ENCODE results near the gene RHEBL1.

The RHEBL1 gene

DNA sequence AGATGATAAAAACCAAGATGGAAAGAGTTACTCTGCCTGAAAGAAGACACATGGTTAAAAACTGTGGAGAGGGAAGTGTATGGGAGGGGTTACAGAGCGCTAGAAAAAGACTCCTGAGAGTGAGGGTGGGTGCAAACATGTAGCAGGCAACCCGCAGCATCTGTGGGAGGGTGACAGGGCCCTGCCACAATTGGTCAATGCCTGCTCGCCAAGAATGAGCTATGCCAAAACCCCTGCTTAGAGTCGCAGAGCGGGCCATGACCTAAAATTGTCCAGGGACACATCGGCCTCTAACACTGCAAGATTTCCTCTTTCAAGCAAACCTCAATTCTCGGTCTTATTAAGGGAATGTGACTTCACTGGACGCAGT lies 51.9 kb downstream of the RHEBL1 start:
- TF ChIP-seq, protein P1, sequence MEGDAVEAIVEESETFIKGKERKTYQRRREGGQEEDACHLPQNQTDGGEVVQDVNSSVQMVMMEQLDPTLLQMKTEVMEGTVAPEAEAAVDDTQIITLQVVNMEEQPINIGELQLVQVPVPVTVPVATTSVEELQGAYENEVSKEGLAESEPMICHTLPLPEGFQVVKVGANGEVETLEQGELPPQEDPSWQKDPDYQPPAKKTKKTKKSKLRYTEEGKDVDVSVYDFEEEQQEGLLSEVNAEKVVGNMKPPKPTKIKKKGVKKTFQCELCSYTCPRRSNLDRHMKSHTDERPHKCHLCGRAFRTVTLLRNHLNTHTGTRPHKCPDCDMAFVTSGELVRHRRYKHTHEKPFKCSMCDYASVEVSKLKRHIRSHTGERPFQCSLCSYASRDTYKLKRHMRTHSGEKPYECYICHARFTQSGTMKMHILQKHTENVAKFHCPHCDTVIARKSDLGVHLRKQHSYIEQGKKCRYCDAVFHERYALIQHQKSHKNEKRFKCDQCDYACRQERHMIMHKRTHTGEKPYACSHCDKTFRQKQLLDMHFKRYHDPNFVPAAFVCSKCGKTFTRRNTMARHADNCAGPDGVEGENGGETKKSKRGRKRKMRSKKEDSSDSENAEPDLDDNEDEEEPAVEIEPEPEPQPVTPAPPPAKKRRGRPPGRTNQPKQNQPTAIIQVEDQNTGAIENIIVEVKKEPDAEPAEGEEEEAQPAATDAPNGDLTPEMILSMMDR (IDR thresholded peaks at IDR 0.05; ENCODE audit: extremely low read depth, missing control alignments), result no peak
- no peak for DNase-seq (ENCODE audit: low spot score)

DNA sequence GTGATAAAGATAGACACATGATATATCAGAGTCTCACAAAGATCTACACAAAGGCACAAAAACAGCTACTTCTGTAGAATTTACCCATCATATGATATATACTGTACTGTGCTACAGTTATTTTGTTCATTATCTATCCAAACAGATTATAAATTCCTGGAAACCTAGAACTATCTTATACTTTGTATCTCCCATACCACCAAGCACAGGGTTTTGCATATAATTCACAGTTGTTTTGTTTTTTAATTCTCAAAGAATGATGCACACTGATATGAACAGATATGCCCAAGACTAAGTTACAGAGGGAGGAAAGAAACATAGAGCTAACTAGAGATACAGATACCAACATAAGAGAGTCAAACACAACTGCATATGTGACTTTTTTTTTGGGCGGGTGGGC lies 54.6 kb downstream of the RHEBL1 start:
- TF ChIP-seq, protein P1 (IDR thresholded peaks at IDR 0.05; ENCODE audit: extremely low read depth, missing control alignments), result no peak
- no peak for DNase-seq (ENCODE audit: low spot score)
